Peyer's patch (tissue), 4 donors: ENCODE measurements around the gene FAM20C.

Experiments
- CTCF ChIP-seq, 6 experiments: fragments of 450-650 bp in 4 of 6; fragments of 200-600 bp in 2 of 6; sonication (generic) in 1 of 6; IDR thresholded peaks; one replicate each; pipeline ENCODE4 v1.5.1; 2017 to 2019; ENCODE audit warnings: antibody characterized with exemption in 6 of 6, mild to moderate bottlenecking in 3 of 6, moderate library complexity in 1 of 6
- POLR2A ChIP-seq, 2 donors: fragments of 450-650 bp; IDR thresholded peaks; one replicate each; pipeline ENCODE4 v1.5.1; 2017; ENCODE audit warnings: antibody characterized with exemption in 2 of 2, mild to moderate bottlenecking in 2 of 2, moderate library complexity in 2 of 2

- TF ChIP-seq CTCF (IDR thresholded peaks at IDR 0.05) (no peak), POLR2A (IDR thresholded peaks at IDR 0.05) (no peak)
Measured at GRCh38 chr7:162632-163297, 29.6 kb upstream of the FAM20C start.
